GM12801 (cell line): ENCODE data around the gene GRPEL2.

Experiments used
- TF ChIP-seq, protein P1 (sequence below): IDR thresholded peaks from one replicate; pipeline ENCODE4 v1.5.1; 2011; ENCODE audit warnings: control low read depth; ENCODE audit not compliant: insufficient read length; ENCODE audit errors: extremely low read depth

Gene GRPEL2

DNA sequence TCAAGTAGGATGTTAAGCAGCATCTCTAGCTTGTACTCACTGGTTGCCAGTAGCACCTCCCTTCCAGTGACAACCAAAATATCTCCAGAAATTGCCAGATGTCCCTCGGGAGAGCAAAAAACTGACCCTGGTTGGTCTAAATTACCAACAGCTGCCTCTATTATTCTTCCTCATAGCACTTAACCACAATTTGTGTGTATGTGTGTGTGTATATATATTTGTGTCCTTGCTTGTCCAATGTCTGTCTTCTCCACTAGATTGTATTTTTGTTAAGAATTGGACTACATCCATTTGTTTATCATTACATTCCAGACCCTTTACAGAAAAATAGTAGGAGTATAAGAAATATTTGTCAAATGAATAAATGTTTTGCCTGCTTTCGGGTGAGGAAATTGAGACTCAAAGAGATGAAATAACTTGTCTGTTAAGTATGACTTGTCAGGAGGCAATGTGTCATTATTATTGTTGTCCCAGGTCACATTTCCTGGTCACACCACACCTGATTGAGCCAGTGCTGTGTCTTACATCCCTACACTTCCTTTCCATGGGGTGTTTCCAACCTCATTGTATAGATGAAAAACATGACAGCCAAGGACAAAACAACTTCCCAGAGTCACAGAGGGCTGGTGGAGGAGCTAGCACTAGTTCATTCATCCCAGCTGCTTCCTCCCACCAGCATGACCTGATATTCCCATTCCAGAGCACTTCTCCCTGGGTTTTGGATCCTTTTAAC is 11.4 kb upstream of the GRPEL2 start:
- TF ChIP-seq, protein P1, sequence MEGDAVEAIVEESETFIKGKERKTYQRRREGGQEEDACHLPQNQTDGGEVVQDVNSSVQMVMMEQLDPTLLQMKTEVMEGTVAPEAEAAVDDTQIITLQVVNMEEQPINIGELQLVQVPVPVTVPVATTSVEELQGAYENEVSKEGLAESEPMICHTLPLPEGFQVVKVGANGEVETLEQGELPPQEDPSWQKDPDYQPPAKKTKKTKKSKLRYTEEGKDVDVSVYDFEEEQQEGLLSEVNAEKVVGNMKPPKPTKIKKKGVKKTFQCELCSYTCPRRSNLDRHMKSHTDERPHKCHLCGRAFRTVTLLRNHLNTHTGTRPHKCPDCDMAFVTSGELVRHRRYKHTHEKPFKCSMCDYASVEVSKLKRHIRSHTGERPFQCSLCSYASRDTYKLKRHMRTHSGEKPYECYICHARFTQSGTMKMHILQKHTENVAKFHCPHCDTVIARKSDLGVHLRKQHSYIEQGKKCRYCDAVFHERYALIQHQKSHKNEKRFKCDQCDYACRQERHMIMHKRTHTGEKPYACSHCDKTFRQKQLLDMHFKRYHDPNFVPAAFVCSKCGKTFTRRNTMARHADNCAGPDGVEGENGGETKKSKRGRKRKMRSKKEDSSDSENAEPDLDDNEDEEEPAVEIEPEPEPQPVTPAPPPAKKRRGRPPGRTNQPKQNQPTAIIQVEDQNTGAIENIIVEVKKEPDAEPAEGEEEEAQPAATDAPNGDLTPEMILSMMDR, result no peak

DNA sequence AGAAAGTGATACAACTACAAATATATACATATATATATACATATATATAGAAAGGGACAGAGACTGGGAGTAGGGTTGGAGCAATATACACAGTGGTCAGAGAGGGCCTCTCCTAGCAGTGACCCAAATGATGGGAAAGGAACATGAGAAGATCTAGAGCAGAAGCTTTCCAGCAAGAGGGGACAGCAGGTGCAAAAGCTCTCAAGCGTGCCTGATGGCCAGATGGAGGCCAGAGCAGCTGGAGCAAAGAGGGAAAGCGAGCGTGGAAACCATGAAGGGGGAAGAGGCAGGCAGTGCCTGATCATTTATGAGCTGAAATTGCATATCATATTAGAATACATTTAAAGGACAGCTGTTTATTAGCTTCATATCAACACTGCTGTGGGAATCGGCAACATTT is 7.6 kb upstream of the GRPEL2 start:
- TF ChIP-seq, protein P1, result no peak

DNA sequence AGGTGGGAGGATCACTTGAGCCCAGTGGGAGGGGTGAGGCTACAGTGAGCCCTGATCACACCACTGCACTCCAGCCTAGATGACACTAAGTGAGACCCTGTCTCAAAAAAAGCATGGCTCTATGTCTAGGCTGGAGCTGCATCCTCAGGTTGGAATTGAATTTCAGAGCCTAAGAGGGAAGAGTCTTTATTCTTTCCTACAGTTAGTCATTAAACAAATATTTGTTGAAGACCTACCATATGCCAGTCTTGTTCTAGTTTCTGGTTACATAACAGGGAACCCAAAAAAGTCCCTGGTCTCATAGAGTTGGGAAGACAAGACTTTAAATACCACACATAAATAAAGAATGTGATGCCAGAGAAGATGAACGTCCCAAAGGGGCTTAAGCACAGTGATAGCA is 6.9 kb upstream of the GRPEL2 start:
- TF ChIP-seq, protein P1, result no peak

DNA sequence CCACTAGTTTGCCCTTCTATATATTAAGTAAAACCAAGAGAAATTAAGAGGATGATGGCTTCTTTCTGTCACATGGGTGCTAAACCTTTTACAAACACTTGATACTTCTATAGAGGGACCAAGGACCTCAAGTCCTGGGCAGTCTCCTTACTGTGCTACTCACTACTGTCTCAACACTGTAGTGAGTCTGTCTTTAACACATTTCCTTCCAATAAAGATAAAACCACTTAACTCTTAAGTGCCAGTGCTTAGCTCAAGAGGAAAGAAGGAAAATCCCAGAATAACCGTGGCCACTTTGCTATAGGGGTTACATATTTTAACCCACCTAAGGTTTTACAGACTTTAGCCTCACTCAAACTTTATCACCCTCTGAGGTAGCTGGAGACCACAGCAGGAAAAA is 4.4 kb upstream of the GRPEL2 start:
- TF ChIP-seq, protein P1, result no peak

DNA sequence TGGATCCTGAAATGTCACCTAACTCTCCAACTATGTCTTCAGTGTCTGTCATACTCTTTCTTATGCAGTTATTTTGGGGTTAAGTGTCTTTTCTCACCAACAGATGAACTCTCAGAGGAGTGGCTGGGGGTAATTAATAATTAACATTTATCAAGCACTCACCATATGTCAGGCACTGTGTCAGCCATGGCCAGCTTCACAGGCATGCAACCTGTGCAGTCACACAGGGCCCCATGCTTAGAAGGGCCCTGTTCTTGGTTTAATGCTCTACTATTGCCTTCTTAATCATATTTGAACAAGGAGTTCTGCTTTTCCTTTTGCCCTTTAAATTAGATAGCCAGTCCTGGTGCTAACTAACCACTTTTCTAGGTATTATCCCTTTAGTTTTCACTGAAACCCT is 3.4 kb upstream of the GRPEL2 start:
- TF ChIP-seq, protein P1, result no peak

DNA sequence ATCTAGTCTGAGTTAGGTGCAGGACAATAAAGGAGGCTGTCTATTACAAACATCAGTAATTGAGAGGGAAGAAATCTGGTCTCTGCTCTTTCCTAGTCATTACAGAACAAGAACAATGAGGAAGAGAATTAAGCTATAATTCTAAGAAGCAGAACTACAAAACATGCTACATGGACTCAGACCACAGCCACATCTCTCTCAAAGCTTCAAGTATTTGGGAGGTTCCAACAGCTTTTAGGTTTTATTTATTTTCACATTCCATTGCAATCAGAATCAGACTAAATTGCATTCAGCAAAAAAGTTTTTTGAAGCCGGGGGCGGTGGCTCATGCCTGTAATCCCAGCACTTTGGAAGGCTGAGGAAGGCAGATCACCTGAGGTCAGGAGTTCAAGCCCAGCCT is 1.1 kb upstream of the GRPEL2 start:
- TF ChIP-seq, protein P1, result no peak

DNA sequence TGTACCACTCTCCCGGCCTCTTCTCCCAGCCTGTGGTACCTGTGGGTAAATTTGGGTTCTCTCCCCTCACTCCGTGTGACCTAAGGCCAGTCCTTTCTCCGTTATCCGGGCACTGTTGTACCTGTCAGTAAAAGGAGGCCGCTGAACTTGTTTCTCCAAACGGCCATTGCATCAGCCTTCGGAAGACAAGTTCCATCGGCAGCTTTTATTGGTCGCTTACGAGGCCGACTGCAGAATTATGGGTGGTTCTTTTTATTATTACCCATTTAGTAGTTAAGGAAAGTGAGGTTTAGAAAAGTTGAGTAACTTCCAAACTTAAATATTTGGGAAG is 558 bp downstream of the GRPEL2 start:
- TF ChIP-seq, protein P1, result no peak
